ENCODE results near the gene NTNG1.

- TF ChIP-seq CTCF (IDR thresholded peaks at IDR 0.05; ENCODE audit: insufficient read depth, low read length) (no peak), REST (IDR thresholded peaks at IDR 0.05; ENCODE audit: insufficient replicate concordance, low read depth) (no peak), POLR2AphosphoS5 (IDR thresholded peaks at IDR 0.05; ENCODE audit: low read depth) (no peak)
Measured at GRCh38 chr1:107124694-107125093, 16.1 kb upstream of the NTNG1 start.
